Measurements from ENCODE around the gene LRP2. TPM values are rescaled to one million over a fixed set of nuclear protein-coding genes. Genes with fewer than 3 reads are reported as not detected.

Gene LRP2
- total and polyA plus RNA-seq, 7 donors = 0.02 TPM; not detected in 6

- Histone ChIP-seq H3K4me3 (no peak overlapping the region), H3K4me1 (no peaks in the 10 kb centered on the region), H3K27me3 (ENCODE audit: insufficient read depth in 3 of 3, low read length in 2 of 3) (no peaks in the 10 kb centered on the region), H3K9me3 (no peaks in the 10 kb centered on the region), H3K27ac (no peak overlapping the region), H3K36me3 (ENCODE audit: insufficient read depth in 1 of 2, low read depth in 1 of 2) (no peaks in the 10 kb centered on the region)
- ATAC-seq = no peak
- no peak for TF ChIP-seq CTCF (IDR thresholded peaks at IDR 0.05)
- whole genome bisulfite sequencing, 3 donors = 70 to 73% (median 72%) methylated on average over 4 of the region's 4 CpGs
- no peak for DNase-seq
- intact Hi-C loops (cut with DNase I) = no loop called here
Measured at GRCh38 chr2:169372561-169372960, 10.2 kb upstream of the LRP2 start.

GRCh38 chr2:169366066-169366465 lies 3.7 kb upstream of the LRP2 start:
- intact Hi-C loops (cut with DNase I) = no loop called here
- DNase-seq = no peak
- no peak for ATAC-seq
- no peak for TF ChIP-seq CTCF (IDR thresholded peaks at IDR 0.05)
- Histone ChIP-seq H3K36me3 (ENCODE audit: insufficient read depth in 1 of 2, low read depth in 1 of 2) (no peaks in the 10 kb centered on the region), H3K4me1 (peaks cover 30% of the 10 kb centered on the region), H3K4me3 (no peak overlapping the region), H3K27ac (no peak overlapping the region), H3K27me3 (ENCODE audit: insufficient read depth in 3 of 3, low read length in 2 of 3) (peaks cover 0 to 37% (median 12%) of the 10 kb centered on the region in 3 donors), H3K9me3 (no peaks in the 10 kb centered on the region)

- no peak for DNase-seq
- H3K27me3 ChIP-seq (ENCODE audit: insufficient read depth in 3 of 3, low read length in 2 of 3) = peaks cover 0 to 48% (median 16%) of the 10 kb centered on the region in 3 donors
- ATAC-seq = no peak
- no peak for TF ChIP-seq CTCF (IDR thresholded peaks at IDR 0.05)
- no peak overlapping the region for H3K27ac ChIP-seq
- H3K9me3 ChIP-seq = no peaks in the 10 kb centered on the region
- no peaks in the 10 kb centered on the region for H3K36me3 ChIP-seq (ENCODE audit: insufficient read depth in 1 of 2, low read depth in 1 of 2)
- peak overlapping the region; percentile 67 for H3K4me3 ChIP-seq
- intact Hi-C loops (cut with DNase I) = no loop called here
- WGBS, 3 donors = 9 to 13% (median 11%) methylated on average over 4 of the region's 4 CpGs
- H3K4me1 ChIP-seq = peaks cover 30% of the 10 kb centered on the region
Measured at GRCh38 chr2:169365029-169365480, 2.7 kb upstream of the LRP2 start.

GRCh38 chr2:169363560-169364150 lies 1.3 kb upstream of the LRP2 start:
- DNase-seq = peak; percentile 11 to 49

More at GRCh38 chr2:169363560-169364150, 1.3 kb upstream of the LRP2 start:
- intact Hi-C loops (cut with DNase I) = no loop called here
- peaks cover 0 to 62% (median 16%) of the 10 kb centered on the region in 3 donors for H3K27me3 ChIP-seq (ENCODE audit: insufficient read depth in 3 of 3, low read length in 2 of 3)
- H3K4me3 ChIP-seq = peak overlapping the region; percentile 67
- no peaks in the 10 kb centered on the region for H3K9me3 ChIP-seq
- no peaks in the 10 kb centered on the region for H3K36me3 ChIP-seq (ENCODE audit: insufficient read depth in 1 of 2, low read depth in 1 of 2)
- peak in 1 of 4 donors; percentile 33 for ATAC-seq
- WGBS, 3 donors = 0% methylated on average over 26 of the region's 26 CpGs
- peaks cover 30% of the 10 kb centered on the region for H3K4me1 ChIP-seq
- no peak for TF ChIP-seq CTCF (IDR thresholded peaks at IDR 0.05)
- H3K27ac ChIP-seq = no peak overlapping the region
